ENCODE data around the gene FFAR2. TPM values are rescaled to one million over a fixed set of nuclear protein-coding genes. Genes with fewer than 3 reads are reported as not detected.

FFAR2 gene
- total and polyA plus RNA-seq, 9 of the 15 experiments (the other 6 are each of a cell fraction or from before 2014, with no cell fraction given), result not detected

- H3K9me1 ChIP-seq (ENCODE audit: control insufficient read depth, insufficient read depth, low read length), result no peaks in the 10 kb centered on the region
- ChIA-PET POLR2A (interaction anchor here (0.7 kb wide), 1 partner anchor 129 kb away, joined by 3 read pairs; no protein-coding TSS in a partner anchor), CTCF (ENCODE audit: low intra/inter-chr PET ratio) (interaction anchor here (0.7 to 4.2 kb wide), 2 partner anchors 113 to 420 kb away, joined by 6 to 34 read pairs; no protein-coding TSS in a partner anchor)
- 0 out of 2 replicates have a peak, but pooled peaks cover 4% of the 10 kb centered on the region for H4K20me1 ChIP-seq (replicated peaks; ENCODE audit: control insufficient read depth, insufficient read depth, low read length)
- no peak for ATAC-seq
- no peaks in the 10 kb centered on the region for H3K36me3 ChIP-seq (ENCODE audit: control insufficient read depth, insufficient read depth, low read length)
- no peak overlapping the region for H3K4me2 ChIP-seq (ENCODE audit: insufficient read depth, low read length)
- TF ChIP-seq GABPB1 (CRISPR knock-in tag; IDR thresholded peaks at IDR 0.05) (no peak), MAFF (IDR thresholded peaks at IDR 0.05; ENCODE audit: low read length) (no peak), ZNF232 (CRISPR knock-in tag; IDR thresholded peaks at IDR 0.05) (no peak), HNRNPK (IDR thresholded peaks at IDR 0.05; ENCODE audit: low read depth, low read length, poor library complexity, severe bottlenecking) (no peak), SAP30 (IDR thresholded peaks at IDR 0.05; ENCODE audit: borderline replicate concordance, insufficient read depth, low read depth, low read length, poor library complexity, severe bottlenecking) (no peak), ZBTB9 (CRISPR knock-in tag; IDR thresholded peaks at IDR 0.05) (no peak), ZNF239 (CRISPR knock-in tag; IDR thresholded peaks at IDR 0.05) (no peak), TRIM25 (IDR thresholded peaks at IDR 0.05; ENCODE audit: borderline replicate concordance) (no peak), CSDE1 (IDR thresholded peaks at IDR 0.05) (no peak), TEAD4 (IDR thresholded peaks at IDR 0.05; ENCODE audit: low read length) (no peak), TEAD4 (CRISPR knock-in tag; IDR thresholded peaks at IDR 0.05; ENCODE audit: borderline replicate concordance) (no peak), POLR2AphosphoS5 (IDR thresholded peaks at IDR 0.05; ENCODE audit: control insufficient read depth, insufficient read depth, low read depth, low read length) (no peak), KLF6 (CRISPR knock-in tag; IDR thresholded peaks at IDR 0.05; ENCODE audit: borderline replicate concordance) (no peak)
- no peaks in the 10 kb centered on the region for H3K79me2 ChIP-seq (ENCODE audit: control insufficient read depth, insufficient read depth, low read length)
- no TSS peak for BruUV-seq (replicated peaks)
- WGBS (ENCODE audit: insufficient coverage, low coverage, missing lambda C conversion rate), result 0% methylated on average over 1 of the region's 1 CpG
- H3K27ac ChIP-seq (ENCODE audit: extremely low read depth, low read depth, low read length), result no peak overlapping the region
- no peaks in the 10 kb centered on the region for H3K9me3 ChIP-seq (replicated peaks; ENCODE audit: control insufficient read depth, insufficient read depth, low read depth, low read length)
- H3K4me1 ChIP-seq (replicated peaks in 1 of 2; ENCODE audit: control insufficient read depth in 2 of 2, insufficient read depth in 2 of 2, low read length in 2 of 2), result no peaks in the 10 kb centered on the region
- intact Hi-C loops (cut with micrococcal nuclease) (no loop called here), in situ Hi-C loops (cut with MboI) (loop anchor here (10.0 kb wide), 1 partner anchor 191 kb away; no protein-coding TSS in a partner anchor)
- no peak for FAIRE-seq
- no peak for DNase-seq (ENCODE audit: extremely low read depth in 1 of 4, low spot score in 3 of 4)
- no peak overlapping the region for H2AFZ ChIP-seq (ENCODE audit: low read depth, low read length)
- no peak overlapping the region for H3K9ac ChIP-seq (ENCODE audit: insufficient read depth in 1 of 2, low read depth in 2 of 2, low read length in 2 of 2)
- H3K4me3 ChIP-seq, result no peak overlapping the region
- peaks cover 42 to 44% of the 10 kb centered on the region in 2 experiments for H3K27me3 ChIP-seq (ENCODE audit: control insufficient read depth in 2 of 2, insufficient read depth in 2 of 2, low read length in 2 of 2)
Measured at GRCh38 chr19:35466259-35466658, 18.2 kb downstream of the FFAR2 start.
